HG02981 (cell line): ENCODE measurements around the gene TMEM86A.
A peak's percentile ranks its signal among the peaks of the same experiment; 100 is the strongest.
"Not testable (repeated sequence)": the region's sequence is repeated elsewhere in the genome, so short reads cannot be mapped to it uniquely, and the experiment has no call there.

Experiments used
- ATAC-seq: cut with Tn5 transposase; IDR thresholded peaks from one replicate; pipeline ENCODE4 v1.9.1; 2021; ENCODE audit warnings: mild to moderate bottlenecking, moderate library complexity; ENCODE audit not compliant: unreplicated experiment

The TMEM86A gene, protein sequence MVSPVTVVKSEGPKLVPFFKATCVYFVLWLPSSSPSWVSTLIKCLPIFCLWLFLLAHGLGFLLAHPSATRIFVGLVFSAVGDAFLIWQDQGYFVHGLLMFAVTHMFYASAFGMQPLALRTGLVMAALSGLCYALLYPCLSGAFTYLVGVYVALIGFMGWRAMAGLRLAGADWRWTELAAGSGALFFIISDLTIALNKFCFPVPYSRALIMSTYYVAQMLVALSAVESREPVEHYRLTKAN

DNA sequence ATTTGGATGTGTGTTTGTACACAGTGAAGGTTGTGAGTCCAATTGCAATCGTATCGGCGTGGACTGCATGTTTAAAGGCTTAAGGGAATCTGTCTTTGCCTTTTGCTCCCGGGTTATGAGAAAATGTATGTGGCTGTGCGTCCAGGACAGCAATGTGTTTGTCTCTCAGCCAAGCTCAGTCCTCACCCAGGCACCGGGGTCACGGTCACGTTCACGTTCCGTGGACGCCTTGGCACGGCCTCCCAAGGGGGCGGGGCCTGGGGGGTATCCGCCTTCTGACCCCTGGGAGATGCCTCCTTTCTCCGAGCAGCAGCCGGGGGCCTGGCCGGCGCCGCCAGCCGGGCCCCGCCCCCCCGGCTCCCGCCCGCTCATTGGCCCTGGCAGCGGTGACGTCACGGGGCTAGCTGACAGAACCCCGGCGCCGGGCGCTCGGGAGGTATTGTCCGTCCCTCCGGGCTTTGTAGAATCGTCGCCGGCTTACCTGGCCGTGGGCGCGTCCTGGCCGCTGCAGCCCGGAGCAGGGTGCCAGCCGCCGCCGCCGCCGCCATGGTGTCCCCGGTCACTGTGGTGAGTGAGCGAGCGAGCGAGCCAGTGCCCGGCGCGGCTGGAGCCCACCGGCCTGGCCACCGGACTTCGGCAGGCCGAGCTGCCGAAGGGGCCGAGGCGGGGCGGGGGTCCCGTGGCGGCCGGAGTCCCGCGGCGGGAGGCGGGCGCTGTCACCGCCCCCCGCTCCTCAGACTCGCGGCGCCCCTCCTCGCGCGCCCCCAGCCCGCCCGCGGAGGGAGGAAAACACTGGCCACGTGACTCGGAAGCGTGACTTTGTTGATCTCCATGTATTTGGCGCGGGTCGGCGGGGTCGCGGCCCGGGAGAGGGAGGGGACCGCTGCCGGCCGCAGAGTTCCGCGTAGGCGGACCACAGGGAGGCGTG, at the start of gene TMEM86A:
TSS of gene TMEM86A (plus strand) at position 439 of the 928 bp plus-strand sequence. CDS start at position 547, 108 bp downstream.
- ATAC-seq = peak; percentile 91

DNA sequence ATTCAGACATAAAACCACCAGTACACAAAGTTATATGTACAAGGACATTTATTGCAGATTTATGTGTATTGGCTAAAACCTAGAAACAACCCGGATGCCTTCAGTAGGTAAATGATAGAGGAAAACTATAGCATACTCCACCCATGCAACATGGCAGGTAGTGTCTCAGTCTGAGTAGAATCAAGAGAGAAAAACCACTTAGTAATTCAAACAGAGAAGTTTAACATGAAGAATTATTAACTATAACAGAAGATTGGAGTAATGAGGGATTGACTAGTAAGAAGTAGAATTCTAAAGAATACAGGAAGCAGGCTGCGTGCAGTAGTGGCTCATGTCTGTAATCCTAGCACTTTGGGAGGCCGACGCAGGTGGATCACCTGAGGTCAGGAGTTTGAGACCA, 48.2 kb upstream of the TMEM86A start:
- ATAC-seq = peak; percentile 45

DNA sequence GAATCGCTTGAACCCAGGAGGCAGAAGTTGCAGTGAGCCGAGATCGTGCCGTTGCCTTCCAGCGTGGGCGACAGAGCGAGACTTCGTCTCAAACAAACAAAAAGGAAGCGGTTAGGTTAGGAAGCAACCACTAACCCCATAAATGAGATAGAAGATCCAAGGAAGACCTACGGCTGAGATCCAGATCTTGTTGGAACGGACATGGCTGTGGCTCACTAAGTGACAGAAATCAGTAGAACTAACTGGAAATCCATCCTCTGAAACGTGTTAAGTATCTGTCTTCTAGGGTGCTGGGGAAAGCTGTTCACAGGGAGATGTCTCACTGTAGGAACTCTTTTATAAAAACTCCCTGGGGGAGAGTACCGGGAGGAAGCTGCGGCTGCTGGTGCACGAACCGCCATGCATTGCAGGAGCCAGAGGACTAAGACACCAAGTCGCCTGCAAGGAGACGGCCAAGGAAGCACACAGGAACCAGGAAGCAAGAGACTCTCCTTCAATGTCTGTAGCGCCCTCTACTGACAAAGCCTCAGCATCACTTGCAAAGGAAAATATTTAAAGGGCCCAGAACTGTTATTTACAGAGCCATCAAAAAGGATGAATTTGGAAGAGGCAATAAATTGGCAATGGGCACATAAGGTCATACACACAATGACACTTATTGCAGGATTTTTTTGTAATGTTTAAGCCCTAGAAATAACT, 47.6 kb upstream of the TMEM86A start:
- peak; percentile 82 for ATAC-seq

DNA sequence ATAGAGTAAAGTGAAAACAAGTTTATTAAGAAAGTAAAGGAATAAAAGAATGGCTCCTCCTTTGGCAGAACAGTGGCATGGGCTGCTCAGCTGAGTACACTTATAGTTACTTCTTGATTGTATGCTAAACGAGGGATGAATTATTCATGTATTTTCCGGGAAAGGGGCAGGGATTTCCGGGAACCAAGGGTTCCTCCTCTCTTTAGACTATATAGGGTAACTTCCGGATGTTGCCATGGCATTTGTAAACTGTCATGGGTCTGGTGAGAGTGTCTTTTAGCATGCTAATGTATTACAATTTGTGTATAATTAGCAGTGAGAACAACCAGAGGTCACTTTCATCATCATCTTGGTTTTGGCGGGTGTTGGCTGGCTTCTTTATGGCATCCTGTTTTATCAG, 40.9 kb upstream of the TMEM86A start:
- no peak for ATAC-seq

DNA sequence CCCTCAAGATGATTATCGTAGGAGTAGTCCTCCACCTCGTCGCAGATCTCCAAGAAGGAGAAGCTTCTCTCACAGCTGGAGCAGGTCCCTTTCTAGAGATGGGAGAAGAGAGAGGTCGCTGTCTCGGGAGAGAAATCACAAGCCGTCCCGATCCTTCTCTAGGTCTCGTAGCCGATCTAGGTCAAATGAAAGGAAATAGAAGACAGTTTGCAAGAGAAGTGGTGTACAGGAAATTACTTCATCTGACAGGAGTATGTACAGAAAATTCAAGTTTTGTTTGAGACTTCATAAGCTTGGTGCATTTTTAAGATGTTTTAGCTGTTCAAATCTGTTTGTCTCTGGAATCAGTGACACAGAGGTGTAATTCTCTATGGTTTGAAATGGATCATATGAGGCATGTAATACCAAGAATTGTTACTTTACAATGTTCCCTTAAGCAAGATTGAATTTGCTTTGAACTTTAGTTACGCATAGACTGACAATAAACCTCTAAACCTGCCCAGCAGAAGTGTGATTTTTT, 33.2 kb upstream of the TMEM86A start:
- not testable (repeated sequence) for ATAC-seq

DNA sequence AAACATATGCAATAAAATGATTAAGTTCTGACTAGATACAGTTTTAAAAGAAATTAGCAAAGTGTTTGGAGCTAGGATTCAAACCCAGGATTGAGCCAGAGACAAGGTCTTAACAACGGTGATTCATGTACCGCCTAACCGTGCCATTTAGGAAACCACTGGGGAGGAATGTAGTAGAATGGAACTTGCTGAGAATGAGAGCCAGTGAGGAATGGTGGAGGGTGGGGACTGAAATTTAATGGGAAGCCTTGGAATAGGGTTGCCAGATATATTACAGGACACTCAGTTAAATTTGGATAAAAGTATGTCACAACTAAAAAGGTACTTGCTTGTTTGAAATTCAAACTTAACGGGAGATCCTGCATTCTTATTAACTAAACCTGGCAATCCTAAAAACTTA, 30.4 kb upstream of the TMEM86A start:
- ATAC-seq = no peak

DNA sequence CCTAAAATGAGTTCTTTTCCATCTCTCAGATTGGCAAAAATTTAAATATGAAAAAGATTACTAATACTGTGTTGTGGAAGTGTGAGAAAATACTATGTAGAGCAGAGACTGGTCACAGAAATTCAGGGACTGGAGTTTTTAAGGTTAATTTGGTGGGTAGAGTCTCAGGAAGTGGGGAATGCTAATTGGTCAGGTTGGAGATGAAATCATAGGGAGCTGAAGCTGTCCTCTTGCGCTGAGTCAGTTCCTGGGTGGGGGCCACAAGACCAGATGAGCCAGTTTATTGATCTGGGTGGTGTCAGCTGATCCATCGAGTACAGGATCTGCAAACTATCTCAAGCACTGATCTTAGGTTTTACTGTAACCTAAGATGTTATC, 29.4 kb upstream of the TMEM86A start:
- ATAC-seq = no peak

DNA sequence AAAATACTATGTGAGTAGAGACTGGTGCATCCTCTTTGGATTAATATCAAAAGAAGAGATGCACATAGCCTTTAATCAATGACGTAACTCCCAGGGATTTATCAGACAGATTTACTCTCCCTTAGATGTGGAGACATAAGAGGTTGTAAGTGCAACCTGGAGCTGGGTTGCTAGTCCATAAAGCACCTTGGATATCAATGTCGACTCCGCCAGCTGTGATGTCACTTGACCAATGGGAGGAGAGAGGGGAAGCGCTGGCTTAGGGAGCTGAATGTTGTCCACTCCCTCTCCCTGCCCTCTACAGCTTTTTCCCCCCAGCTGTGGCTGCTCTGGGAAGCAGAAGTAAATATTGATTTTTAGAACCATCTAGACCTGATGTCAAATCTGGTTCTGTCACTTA, 28.9 kb upstream of the TMEM86A start:
- no peak for ATAC-seq

DNA sequence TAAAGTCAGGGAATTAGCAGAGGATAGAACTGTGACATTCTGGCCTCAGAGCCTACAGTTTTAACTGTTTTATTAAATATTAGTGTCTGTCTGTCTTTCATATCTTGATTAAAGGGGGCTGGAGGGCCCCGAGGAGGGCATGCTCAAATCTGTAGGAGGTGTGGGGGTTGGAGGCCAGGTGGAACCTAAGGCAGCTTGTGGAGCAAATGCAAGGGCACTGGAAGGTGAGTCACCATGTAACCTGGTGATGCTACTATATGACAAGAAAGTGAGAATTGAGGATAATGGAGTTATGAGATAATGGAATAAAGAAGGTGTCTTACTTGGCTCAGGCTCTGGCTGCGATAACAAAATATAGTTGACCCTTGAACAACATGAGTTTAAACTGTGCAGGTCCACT, 27.3 kb upstream of the TMEM86A start:
- ATAC-seq = no peak

DNA sequence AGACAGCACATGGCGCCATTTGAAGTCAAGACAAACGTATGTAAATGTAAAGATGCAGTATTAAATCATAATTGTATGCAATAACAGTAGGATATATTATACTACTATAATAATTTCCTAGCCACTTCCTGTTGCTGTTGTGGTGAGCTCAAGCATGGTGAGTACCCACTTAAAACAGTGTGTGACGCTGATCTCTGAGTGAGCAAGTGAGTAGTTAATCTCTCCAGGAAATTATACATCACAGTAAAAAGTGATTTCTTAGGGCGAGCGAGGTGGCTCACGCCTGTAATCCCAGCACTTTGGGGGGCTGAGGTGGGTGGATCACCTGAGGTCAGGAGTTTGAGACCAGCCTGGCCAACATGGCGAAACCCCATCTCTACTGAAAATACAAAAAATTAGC, 26.4 kb upstream of the TMEM86A start:
- not testable (repeated sequence) for ATAC-seq

DNA sequence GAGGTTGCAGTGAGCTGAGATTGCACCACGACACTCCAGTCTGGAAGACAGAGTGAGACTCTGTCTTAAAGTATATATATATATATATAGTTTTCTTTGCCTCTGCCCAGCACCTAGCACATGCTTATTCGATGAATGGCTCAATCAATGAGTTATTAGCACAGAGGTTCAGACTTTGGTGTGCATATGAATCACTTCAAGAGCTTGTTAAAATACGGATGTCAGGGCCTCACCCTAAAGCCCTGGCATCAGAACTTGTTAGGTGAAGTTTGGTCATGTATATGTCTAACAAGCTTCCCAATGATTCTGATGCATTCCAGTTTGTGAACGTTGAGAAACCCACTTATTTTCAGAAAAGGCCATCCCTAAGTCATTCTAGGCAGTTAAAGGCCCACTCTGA, 21.8 kb upstream of the TMEM86A start:
- no peak for ATAC-seq

DNA sequence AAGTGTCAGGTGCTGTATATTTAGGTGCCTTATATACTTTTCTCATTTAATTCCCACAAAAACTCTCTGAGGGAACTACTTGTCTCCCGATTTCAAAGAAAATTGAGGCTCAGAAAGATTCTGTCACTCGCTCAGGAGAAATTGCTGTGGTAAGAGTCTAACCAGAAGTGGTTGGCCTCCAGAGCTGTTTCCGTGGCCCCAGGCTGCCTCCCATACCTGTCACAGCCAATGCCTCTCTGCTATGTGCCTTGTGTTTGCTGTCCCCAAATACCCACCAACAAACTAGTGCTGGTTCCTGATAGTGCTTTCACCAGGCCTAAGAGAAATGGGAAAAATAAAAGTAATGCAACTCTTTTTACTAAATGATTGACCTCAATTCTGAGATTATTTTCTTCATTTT, 21.0 kb upstream of the TMEM86A start:
- no peak for ATAC-seq

DNA sequence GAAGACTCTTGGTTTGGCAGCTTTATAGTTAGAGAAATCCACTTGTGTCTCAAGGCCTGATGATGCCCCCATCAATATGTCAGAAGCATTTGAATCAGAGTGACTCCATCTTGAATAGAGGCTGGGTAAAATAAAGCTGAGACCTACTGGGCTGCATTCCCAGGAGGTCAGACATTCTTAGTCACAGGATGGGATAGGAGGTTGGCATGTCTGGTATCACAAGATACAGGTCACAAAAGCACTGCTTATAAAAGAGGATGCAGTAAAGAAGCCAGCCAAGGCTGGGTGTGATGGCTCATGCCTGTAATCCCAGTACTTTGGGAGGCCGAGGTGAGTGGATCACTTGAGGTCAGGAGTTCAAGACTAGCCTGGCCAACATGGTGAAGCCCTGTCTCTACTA, 16.6 kb upstream of the TMEM86A start:
- not testable (repeated sequence) for ATAC-seq

DNA sequence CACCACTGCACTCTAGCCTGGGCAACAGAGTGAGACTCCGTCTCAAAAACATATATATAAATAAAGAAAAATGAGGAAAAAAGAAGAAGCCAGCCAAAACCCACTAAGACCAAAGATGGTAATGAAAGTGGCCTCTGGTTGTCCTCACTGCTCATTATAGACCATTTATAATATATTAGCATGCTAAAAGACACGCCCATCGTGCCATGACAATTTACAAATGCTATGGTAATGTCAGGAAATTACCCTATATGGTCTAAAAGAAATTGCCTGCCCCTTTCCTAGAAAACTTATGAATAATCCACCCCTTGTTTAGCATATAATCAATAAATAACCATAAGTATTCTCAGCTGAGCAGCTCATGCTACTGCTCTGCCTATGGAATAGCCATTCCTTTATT, 16.1 kb upstream of the TMEM86A start:
- ATAC-seq = no peak

DNA sequence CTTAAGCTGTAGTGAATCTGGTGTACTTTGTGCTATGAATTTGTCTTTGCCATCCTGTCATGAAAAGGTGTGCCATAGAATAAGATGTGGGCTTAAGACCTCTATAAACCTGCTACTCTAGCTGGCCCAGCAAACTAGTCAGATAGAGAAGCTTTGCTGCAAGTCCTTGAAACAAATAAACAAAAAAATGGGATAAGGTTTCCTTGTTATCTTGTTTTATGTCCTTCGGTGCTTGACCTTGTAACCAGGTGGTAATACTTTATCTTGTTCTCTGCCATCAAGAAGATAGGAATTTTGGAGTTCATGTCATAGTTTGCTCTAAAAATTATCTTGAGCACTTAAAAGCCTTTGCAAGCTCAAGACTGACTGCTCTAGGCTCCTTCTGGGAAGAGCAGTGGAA, 14.3 kb upstream of the TMEM86A start:
- no peak for ATAC-seq

DNA sequence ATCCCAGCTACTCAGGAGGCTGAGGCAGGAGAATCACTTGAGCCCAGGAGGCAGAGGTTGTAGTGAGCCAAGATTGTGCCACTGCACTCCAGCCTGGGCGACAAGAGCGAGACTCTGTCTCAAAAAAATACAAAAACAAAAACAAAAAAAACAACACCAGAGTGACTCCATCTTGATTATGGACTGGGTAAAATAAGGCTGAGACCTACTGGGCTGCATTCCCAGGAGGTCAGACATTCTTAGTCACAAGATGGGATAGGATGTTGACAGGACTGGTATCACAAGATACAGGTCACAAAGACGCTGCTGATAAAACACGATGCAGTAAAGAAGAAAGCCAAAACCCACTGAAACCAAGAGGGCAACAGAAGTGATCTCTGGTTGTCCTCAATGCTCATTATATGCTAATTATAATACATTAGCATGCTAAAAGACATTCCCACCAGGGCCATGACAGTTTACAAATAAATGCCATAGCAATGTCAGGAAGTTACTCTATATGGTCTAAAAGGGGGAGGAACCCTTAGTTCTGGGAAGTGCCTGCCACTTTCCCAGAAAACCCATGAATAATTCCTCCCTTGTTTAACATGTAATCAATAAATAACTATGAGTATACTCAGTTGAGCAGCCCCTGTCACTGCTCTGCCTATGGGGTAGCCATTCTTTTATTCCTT, 7.0 kb upstream of the TMEM86A start:
- ATAC-seq = not testable (repeated sequence)

DNA sequence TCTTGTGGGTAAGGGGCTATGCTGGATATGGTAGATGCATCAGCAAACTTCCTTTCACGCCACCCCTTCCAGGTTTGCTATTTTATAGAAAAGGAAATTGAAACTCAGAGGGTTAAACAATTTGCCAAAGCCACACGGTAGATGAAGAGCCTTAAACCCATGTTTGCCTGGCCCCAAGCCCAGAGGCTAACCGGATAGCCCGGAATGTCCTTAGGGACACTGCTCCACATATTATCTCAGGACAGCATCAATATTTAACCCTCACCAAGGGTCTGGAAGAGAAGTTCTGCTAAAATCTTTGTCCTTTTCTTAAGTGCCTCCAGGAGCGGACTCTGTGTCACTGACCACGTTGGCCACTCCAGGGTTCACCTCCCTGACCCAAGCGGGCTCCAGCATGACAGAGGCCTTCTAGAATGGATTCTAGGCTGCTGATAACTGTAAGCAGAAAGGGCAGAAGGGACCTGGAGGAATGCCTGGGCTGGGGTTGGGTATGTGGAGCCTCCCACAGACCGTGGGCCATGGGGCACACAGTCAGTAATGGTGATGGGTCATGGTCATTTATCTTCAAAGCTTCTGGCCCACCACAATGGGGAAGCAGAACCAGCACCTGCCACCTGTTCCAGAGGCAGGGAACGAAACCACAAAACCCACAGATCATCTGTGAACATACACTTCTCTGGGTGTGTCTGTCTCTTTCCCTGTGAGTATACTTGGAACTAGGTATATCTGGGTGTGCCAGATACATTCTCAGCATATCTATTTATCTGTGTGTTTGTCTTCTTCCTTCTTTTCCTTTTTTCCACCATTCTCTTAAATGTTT, 5.4 kb upstream of the TMEM86A start:
- no peak for ATAC-seq

DNA sequence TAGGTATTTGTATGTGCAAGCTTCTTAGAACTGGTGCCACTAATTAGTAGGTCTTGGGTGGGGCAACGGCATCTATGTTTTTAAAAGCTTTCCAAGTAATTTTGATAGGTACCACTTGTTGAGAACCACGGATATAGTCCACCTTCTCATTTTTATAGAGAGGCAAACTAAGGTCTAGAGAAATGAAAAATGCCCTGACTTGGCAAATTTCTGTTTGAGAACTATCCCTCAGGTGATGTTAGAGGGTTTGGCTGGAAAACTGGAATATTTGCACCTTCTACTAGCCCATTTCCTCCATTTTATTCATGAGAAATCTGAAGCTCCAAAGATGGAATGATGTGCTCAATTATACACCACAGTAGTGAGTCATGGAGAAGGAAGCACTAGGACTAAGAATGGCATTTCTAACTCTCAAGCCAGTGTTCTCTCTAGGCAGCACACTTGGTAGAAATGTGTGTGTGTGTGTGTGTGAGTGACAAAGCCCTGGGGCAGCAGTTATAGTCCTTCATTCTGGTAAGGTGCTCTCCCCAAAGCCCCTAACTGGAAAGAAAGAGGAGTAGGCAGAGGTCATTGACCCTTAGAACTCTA, 1.8 kb upstream of the TMEM86A start:
- no peak for ATAC-seq

DNA sequence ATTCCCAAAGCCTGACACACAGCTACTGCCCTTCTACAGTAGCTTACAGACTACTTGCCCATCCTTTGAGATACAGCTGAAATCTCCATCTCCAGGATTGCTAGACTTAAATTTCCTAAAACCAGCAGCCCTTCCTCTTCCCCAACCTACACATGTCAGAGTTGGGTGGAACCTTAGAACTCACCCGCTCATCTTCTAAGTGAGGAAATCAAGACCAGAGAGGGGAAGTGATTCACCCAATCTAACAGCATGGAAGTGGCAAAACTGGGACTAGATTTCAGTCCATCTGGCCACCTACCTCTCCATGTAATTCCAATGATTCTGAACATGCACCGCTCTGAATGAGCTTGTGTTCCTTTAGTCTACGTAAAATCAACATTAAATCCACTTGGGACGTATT, 1.0 kb upstream of the TMEM86A start:
- ATAC-seq = no peak

DNA sequence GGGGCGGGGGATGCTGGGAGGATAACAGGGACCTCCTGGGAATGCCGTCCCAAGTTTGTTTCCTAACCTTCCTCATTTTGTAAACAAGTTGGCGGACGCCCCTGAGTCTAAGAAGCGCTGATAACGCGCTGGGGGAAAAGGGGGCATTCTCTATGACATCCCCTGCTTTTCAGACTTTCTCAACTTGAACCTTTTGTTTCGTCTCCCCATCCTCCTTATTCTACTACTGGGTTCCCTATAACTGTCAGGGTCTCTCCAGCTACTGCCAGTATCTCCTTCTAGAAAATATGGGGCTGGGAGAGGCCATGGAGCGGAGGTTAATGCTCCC, 654 bp downstream of the TMEM86A start:
- no peak for ATAC-seq
